ENCODE measurements around the gene SNX14. TPM values are rescaled to one million over a fixed set of nuclear protein-coding genes. Genes with fewer than 3 reads are reported as not detected.
A peak's percentile ranks its signal among the peaks of the same experiment; 100 is the strongest.

Gene SNX14
- total RNA-seq, 1 donor from 2014 or later = 204 TPM

GRCh38 chr6:85498596-85499258 is 94.9 kb downstream of the SNX14 start:
- no peak for DNase-seq

- no peak for DNase-seq
Measured at GRCh38 chr6:85496856-85497255, 96.8 kb downstream of the SNX14 start.

DNA sequence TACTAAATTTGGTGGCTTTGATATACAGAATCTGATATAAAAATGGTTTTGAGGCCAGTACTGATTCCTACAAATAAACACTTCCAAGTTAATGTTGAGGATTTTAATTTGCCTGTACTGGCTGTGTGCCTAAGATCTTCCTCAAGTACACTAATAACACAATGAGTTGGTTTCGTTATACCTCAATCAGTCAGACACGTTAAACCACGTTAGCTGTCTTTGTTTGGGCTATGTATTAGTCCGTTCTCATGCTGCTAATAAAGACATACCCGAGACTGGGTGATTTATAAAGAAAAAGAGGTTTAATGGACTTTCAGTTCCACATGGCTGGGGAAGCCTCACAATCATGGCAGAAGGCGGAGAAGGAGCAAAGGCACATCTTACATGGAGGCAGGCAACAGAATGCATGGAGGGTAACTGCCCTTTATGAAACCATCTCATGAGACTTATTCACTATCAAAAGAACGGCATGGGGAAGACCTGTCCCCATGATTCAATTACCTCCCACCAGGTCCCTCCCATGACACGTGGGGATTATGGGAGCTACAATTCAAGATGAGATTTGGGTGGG is 97.6 kb downstream of the SNX14 start:
- DNase-seq = no peak

DNA sequence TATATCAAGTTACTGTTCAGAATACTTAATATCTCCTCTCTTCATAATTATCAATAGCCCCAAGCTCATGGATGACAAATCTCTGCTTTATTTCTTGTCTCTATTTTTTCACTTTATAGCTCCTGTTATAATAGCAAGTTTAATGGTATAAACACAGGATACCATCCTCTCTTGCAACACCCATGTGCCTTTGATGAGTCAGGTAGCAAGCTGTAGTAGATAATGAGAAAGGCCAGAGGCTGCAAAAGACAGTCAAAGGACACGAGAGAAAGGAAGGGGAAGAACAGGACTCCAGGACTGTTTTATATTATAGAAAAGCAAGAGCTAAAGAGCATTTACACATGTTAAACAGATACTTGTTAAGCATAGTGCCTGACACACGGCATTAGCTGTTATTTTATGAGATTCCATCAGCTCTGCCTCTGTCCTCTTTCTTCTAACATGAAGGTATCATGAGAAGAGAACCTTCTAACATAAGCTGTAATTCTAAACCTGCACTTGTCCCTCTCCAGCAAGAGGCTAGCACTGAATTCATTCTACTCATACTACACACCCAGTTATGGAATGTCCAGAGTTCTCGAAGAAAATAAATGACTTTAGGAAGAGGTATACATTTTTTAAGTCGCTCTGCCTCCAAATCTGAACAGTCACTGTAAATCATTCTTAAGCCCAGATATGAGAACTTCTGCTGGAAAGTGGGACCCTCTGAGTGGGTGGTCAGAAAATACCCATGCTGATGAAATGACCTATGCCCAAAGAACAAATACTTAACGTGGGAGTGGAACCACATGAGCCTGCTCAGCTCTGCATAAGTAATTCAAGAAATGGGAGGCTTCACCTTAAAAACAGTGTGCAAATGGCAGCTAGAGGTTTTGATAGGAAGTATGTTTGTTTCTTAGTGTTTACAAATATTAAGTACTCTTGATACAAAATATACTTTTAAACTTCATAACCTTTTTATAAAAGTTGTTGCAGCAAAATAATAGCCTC is 98.8 kb downstream of the SNX14 start:
- DNase-seq = no peak

DNA sequence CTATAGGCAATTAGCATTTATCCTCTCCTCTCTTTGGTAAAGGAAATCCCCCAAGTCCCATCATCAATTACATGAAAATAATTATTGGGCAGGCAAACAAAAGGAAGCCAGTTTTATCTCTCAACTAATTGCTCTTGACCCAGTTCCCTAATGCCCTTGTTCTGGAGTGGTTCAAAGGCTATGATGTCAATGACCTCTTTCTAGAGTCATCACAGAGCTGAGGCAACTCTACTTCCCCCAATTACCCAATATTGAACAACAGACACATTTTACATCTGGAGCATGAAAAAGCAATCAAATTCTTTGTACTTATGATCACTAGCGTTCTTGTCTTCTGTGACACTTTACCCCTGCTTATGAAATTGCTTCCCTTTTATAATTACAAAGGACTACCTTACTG is 100.3 kb downstream of the SNX14 start:
- no peak for DNase-seq

DNA sequence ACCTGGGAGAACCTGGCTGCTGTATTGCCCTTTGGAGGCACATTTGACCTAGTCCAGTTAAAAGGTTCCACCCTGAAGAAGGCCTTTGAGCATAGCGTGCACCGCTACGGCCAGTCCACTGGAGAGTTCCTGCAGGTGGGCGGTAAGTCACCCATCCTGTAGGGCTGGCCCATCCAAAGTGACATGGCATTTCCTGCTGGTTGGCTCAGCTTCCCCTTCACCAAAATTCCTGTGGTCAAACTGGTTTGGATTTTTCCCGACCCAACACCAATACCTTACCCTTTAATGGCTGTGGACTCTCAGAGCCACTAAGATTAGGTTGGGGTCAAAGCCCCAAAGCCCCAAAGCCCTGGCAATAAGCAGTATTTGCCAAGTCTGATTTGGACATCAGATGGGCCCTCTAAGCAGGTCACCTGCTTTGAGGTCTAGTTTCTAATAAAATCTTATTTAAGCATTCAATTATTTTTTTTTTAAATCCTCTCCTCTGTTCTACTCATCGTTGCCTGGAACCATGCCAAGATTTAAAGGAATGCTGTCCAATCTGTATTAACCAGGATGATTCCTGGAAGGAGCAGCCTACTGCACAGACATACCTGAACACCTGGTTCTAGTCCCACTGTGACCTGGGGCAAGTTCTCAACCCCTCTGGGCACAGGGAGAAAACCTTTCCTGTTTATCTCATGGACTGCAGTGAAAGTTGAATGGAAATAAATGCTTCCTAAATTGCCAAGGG is 103.0 kb downstream of the SNX14 start:
- no peak for DNase-seq

DNA sequence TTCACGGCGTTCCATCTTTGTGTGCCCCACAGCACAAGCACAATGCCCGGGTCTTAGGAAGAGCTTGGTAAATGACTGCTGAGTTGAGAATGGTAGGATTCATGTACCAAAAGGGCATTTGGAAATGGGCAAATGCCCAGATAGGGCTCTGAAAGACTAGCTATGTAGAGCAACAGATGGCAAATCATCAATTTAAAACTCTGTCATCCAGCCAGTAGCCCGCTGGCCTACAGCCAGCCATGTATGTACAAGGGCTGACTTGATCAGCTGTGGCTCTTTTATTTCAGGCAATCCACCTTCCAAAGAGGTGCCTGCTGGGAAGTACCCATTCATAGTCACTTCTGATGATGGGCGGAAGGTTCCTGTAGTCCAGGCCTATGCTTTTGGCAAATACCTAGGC is 108.7 kb downstream of the SNX14 start:
- no peak for DNase-seq

DNA sequence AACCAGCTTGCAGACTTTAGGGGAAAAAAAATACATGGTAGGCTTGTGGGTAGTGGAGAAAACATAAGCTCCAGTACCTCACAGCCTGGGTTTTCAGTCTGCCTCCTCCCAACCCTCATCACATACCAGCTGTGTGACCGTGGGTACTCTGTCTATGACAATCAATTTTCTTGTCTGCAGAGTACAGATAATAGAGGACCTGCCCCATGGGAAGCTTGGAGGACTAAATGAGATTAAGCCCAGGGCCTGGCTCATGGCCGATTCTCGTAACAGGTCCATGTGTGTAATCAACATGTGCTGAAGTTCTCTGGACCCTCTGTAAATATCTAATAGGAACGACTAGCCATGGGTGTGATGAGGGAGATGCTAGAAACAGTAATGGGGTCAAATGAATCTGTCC is 109.8 kb downstream of the SNX14 start:
- DNase-seq = no peak

DNA sequence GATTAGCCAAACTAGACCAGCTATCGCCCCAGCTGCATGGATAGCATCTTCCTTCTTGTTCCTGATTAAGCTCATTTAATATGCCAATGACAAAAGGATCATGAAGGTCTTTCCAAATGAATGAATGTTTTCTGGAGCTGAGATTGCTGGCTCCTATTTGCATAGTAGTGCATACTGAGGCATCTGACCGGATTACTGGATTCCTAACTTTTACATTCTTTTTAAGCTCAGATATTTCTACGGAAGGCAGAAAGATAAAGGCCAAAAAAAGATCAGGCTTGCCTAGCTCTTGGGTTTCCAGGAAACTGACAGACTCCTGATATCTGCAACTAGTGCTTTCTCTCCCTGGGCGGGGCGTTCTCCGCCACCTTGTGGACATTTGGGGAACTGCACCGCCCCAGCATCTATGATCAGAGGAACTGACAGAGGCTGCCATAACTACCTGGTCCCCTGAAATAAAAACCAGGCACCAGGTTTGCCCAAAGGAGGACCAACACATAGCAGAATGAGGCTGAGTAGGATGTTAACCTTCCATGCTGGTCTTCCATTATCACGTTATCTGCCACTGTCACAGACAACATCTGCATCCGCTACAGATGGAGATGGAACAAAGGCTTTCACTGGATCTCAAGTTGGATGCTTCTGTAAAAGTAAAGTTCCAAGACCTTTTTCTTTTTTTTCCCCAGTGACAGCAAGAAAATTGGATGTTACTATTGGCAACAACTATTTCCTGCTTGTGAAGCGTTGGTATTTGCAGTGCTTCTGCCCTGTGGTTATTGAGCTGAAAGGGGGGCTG is 110.6 kb downstream of the SNX14 start:
- DNase-seq = peak; percentile 50

- no peak for DNase-seq
Measured at GRCh38 chr6:85482206-85482904, 111.3 kb downstream of the SNX14 start.

- no peak for DNase-seq
Measured at GRCh38 chr6:85479208-85479607, 114.5 kb downstream of the SNX14 start.

DNA sequence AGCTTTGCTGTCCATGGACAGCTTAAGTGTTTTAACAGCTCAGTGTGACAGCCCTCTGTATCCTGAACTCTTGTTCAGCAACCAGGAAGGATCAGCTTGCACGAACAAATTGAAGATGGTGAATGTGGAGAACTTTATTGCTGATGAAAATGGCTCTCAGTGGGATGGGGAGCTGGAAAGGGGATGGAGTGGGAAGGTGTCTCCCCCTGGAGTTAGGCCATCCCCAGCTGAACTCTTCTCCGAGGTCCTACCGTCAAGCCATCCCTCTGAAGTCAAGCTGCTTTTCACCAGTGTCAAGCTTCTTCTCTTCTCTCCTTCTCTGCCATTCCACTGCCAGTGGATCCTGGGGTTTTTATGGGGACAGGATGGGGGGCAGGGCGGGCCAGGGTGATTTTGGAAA is 117.1 kb downstream of the SNX14 start:
- no peak for DNase-seq

GRCh38 chr6:85473748-85474147 is 119.9 kb downstream of the SNX14 start:
- no peak for DNase-seq

DNA sequence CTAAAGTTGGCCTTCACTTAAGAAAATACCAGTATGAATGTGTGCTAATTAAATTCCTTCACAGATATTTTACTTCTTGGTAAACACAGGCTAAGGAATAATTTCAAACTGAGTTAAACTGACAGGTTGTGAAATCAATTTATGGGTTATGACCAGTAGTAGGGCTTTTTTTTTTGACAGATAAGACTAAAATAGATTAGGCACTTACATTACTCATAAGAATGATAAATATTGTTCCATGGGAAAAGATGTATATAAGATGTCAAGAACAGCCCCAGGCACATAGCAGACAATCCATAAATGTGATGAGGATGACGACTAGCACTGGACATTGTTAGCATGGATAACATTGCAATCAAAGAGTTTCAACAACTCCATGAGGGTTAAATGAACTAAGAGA is 120.9 kb downstream of the SNX14 start:
- DNase-seq = no peak

- DNase-seq = no peak
Measured at GRCh38 chr6:85470023-85470410, 123.6 kb downstream of the SNX14 start.

GRCh38 chr6:85469276-85470022 is 124.2 kb downstream of the SNX14 start:
- no peak for DNase-seq

DNA sequence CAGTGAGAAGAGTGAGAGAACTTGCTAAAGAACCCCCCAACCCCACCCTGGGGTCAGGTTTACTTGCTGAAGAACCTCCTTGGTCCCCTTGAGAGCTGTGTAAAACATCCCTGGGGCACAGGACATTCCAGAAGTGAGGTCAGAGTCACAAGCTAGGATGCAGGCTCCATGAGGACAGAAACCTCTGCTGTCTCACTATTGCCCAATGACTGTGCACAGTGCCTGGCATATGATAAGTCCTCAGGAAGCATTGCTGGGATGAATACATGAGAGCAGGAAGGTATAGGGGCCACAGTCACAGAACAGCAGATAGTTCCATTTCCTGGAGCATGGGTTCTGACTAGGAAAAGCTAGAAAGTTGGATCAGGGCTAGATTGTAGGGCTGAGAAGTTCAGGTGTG is 125.3 kb downstream of the SNX14 start:
- DNase-seq = no peak

GRCh38 chr6:85465762-85466161 is 127.9 kb downstream of the SNX14 start:
- no peak for DNase-seq

- DNase-seq = no peak
Measured at GRCh38 chr6:85464722-85465150, 128.9 kb downstream of the SNX14 start.

GRCh38 chr6:85464260-85464644 is 129.4 kb downstream of the SNX14 start:
- DNase-seq = no peak

Data from occipital lobe (tissue), 2 donors.